Measurements from ENCODE around the gene CNTN4. TPM values are rescaled to one million over a fixed set of nuclear protein-coding genes. Genes with fewer than 3 reads are reported as not detected.
A peak's percentile ranks its signal among the peaks of the same experiment; 100 is the strongest.

Gene CNTN4
- total and polyA plus RNA-seq, 5 experiments from 2014 or later, result not detected

DNA sequence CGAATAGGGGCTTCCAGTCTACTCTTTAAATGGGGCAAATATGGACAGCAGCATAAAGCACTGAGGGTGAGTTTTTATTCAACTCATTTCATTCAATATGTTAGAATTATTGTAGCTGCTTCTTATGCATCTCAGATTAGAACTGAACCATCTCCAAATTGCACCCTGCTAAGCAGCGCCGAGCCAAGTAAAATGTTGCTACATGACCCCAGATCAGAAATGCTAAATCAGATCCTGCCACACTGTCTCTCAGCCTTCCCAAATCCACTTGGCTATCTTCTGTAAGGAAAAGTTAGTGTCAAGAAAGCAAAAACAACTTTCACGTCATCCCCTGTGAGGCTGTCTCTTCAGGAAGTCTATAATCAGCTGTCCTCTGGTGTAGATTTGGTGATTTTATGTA, 293.2 kb downstream of the CNTN4 start:
- H3K27ac Mint-ChIP-seq, result no peak overlapping the region
- H3K27me3 Mint-ChIP-seq, result no peaks in the 10 kb centered on the region
- DNase-seq, result no peak
- no peak for ATAC-seq
- H3K9me3 Mint-ChIP-seq, result peaks cover 0 to 6% (median 0%) of the 10 kb centered on the region in 9 donors
- H3K4me1 Mint-ChIP-seq, result no peaks in the 10 kb centered on the region
- H3K36me3 Mint-ChIP-seq, result no peaks in the 10 kb centered on the region
- no peak overlapping the region for H3K4me3 Mint-ChIP-seq
- POLR2A ChIA-PET, result no interaction called here

DNA sequence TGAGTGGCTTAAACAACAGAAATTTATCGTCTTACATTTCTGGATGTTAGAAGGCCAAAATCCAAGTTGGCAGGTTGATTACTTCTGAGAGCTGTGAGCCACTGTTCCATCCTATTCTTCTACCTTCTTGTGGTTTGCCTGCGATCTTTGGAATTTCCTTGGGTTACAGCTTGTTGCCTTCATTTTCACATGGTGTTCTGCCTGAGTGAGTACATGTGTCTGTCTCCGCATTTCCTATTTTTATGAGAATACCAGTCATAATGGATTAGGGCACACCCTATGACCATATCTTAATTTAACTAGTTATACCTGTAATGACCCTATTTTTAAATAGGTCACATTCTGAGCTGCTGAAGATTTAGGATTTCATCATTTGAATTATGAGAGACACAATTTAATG, 294.3 kb downstream of the CNTN4 start:
- no peak overlapping the region for H3K27ac Mint-ChIP-seq
- DNase-seq, result no peak
- POLR2A ChIA-PET, result no interaction called here
- no peaks in the 10 kb centered on the region for H3K36me3 Mint-ChIP-seq
- no peaks in the 10 kb centered on the region for H3K4me1 Mint-ChIP-seq
- ATAC-seq, result no peak
- H3K27me3 Mint-ChIP-seq, result no peaks in the 10 kb centered on the region
- peaks cover 0 to 6% (median 0%) of the 10 kb centered on the region in 9 donors for H3K9me3 Mint-ChIP-seq
- no peak overlapping the region for H3K4me3 Mint-ChIP-seq

DNA sequence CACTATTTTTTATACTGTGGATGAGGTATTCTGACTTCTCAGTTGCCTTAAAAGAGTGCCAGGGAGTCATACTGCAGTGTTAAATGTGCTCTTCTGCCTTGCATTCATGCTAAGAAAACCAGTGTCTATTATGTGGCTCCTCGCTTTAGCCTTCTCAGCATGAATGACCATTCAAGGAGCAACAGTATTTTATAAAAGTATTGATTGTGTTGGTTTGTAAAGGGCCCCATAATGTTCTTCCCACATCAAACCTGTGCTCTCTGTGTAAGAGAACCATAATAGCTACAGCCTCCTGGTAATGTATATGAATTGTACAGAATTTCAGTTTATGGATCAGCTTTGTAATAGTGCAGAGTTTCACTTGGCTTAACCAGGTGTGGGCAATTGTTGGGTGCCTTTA, 316.4 kb downstream of the CNTN4 start:
- no peak overlapping the region for H3K27ac Mint-ChIP-seq
- POLR2A ChIA-PET, result no interaction called here
- no peak overlapping the region for H3K4me3 Mint-ChIP-seq
- ATAC-seq, result no peak
- H3K36me3 Mint-ChIP-seq, result no peaks in the 10 kb centered on the region
- H3K9me3 Mint-ChIP-seq, result peaks cover 0 to 4% (median 0%) of the 10 kb centered on the region in 9 donors
- H3K4me1 Mint-ChIP-seq, result no peaks in the 10 kb centered on the region
- H3K27me3 Mint-ChIP-seq, result no peaks in the 10 kb centered on the region
- no peak for DNase-seq

- H3K36me3 Mint-ChIP-seq, result peaks cover 0 to 6% (median 0%) of the 10 kb centered on the region in 3 donors
- peaks cover 0 to 1% (median 0%) of the 10 kb centered on the region in 5 donors for H3K27me3 Mint-ChIP-seq
- peaks cover 0 to 16% (median 6%) of the 10 kb centered on the region in 9 donors for H3K9me3 Mint-ChIP-seq
- H3K27ac Mint-ChIP-seq, result peak overlapping the region in 1 of 10 donors; percentile 0
- DNase-seq, result no peak
- no peaks in the 10 kb centered on the region for H3K4me1 Mint-ChIP-seq
- H3K4me3 Mint-ChIP-seq, result no peak overlapping the region
- POLR2A ChIA-PET, result no interaction called here
- ATAC-seq, result no peak
Measured at GRCh38 chr3:2420919-2421318, 322.3 kb downstream of the CNTN4 start.

DNA sequence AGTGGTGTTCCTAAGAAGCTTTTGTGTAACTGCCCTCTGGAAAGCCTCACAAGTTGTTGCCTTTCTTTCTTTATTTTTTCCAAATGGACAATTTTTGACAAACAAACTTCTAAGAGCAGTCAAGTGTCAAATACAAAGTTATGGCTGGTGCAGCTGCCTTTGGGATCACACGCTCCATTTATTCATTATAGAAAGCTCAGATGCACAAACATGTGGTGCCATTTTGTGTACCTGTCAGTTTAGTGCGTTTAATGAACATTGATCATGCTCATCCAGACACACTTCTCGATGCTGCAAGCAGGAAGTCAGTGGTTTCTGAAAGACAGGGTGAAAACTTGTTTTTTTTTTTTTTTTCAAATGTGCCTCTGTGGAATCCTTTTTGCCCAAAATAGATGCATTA, 324.5 kb downstream of the CNTN4 start:
- POLR2A ChIA-PET, result no interaction called here
- DNase-seq (no peak), ATAC-seq (no peak)
- no peak overlapping the region for H3K4me3 Mint-ChIP-seq
- H3K9me3 Mint-ChIP-seq, result peaks cover 0 to 26% (median 8%) of the 10 kb centered on the region in 9 donors
- no peak overlapping the region for H3K27ac Mint-ChIP-seq
- H3K36me3 Mint-ChIP-seq, result peaks cover 0 to 6% (median 0%) of the 10 kb centered on the region in 3 donors
- H3K27me3 Mint-ChIP-seq, result peaks cover 0 to 1% (median 0%) of the 10 kb centered on the region in 5 donors
- H3K4me1 Mint-ChIP-seq, result no peaks in the 10 kb centered on the region

GRCh38 chr3:2441558-2441957, 342.9 kb downstream of the CNTN4 start:
- H3K4me3 Mint-ChIP-seq, result no peak overlapping the region
- DNase-seq (no peak), ATAC-seq (no peak)
- H3K36me3 Mint-ChIP-seq, result no peaks in the 10 kb centered on the region
- H3K4me1 Mint-ChIP-seq, result no peaks in the 10 kb centered on the region
- POLR2A ChIA-PET, result no interaction called here
- H3K9me3 Mint-ChIP-seq, result peaks cover 0 to 2% (median 0%) of the 10 kb centered on the region in 9 donors
- peaks cover 0 to 5% (median 0%) of the 10 kb centered on the region in 5 donors for H3K27me3 Mint-ChIP-seq
- no peak overlapping the region for H3K27ac Mint-ChIP-seq

DNA sequence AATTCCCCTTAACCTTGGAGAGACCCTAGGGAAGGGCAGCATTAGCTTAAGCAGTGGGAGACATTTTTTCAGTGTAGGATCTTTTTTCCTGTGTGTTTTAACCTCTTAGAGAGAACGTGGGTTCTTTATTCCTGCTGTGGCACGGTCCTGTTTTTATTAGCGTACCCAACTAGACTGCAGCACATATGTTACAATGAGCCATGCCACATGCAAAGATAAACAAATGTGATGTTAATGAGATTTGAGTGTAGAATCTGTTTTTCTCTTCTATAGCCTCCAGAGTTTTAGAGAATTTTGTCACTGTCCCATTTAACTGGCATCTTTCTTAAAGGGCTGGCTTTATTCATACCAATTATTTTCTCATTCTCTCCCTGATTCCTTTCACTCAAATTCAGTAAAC, 347.5 kb downstream of the CNTN4 start:
- ATAC-seq (no peak), DNase-seq (no peak)
- H3K4me3 Mint-ChIP-seq, result no peak overlapping the region
- no peak overlapping the region for H3K27ac Mint-ChIP-seq
- peaks cover 0 to 12% (median 3%) of the 10 kb centered on the region in 5 donors for H3K27me3 Mint-ChIP-seq
- POLR2A ChIA-PET, result no interaction called here
- no peaks in the 10 kb centered on the region for H3K36me3 Mint-ChIP-seq
- H3K4me1 Mint-ChIP-seq, result no peaks in the 10 kb centered on the region
- peaks cover 0 to 4% (median 0%) of the 10 kb centered on the region in 9 donors for H3K9me3 Mint-ChIP-seq

GRCh38 chr3:2452249-2452648, 353.6 kb downstream of the CNTN4 start:
- no peak overlapping the region for H3K27ac Mint-ChIP-seq
- no peaks in the 10 kb centered on the region for H3K36me3 Mint-ChIP-seq
- H3K4me1 Mint-ChIP-seq, result no peaks in the 10 kb centered on the region
- peaks cover 0 to 4% (median 0%) of the 10 kb centered on the region in 9 donors for H3K9me3 Mint-ChIP-seq
- POLR2A ChIA-PET, result no interaction called here
- ATAC-seq (no peak), DNase-seq (no peak)
- peaks cover 0 to 6% (median 0%) of the 10 kb centered on the region in 5 donors for H3K27me3 Mint-ChIP-seq
- H3K4me3 Mint-ChIP-seq, result no peak overlapping the region

GRCh38 chr3:2454865-2455264, 356.2 kb downstream of the CNTN4 start:
- no peak for DNase-seq
- Mint-ChIP-seq H3K9me3 (peaks cover 0 to 2% (median 0%) of the 10 kb centered on the region in 9 donors), H3K36me3 (no peaks in the 10 kb centered on the region), H3K4me3 (no peak overlapping the region), H3K27me3 (no peaks in the 10 kb centered on the region), H3K27ac (no peak overlapping the region), H3K4me1 (no peaks in the 10 kb centered on the region)
- POLR2A ChIA-PET, result no interaction called here
- no peak for ATAC-seq

- no peak overlapping the region for H3K4me3 Mint-ChIP-seq
- H3K36me3 Mint-ChIP-seq, result no peaks in the 10 kb centered on the region
- no peak overlapping the region for H3K27ac Mint-ChIP-seq
- H3K27me3 Mint-ChIP-seq, result no peaks in the 10 kb centered on the region
- DNase-seq, result no peak
- no peak for ATAC-seq
- no peaks in the 10 kb centered on the region for H3K4me1 Mint-ChIP-seq
- POLR2A ChIA-PET, result no interaction called here
- peaks cover 0 to 2% (median 0%) of the 10 kb centered on the region in 9 donors for H3K9me3 Mint-ChIP-seq
Measured at GRCh38 chr3:2456788-2457187, 358.1 kb downstream of the CNTN4 start.

GRCh38 chr3:2458816-2459215, 360.1 kb downstream of the CNTN4 start:
- POLR2A ChIA-PET, result no interaction called here
- no peak overlapping the region for H3K4me3 Mint-ChIP-seq
- peaks cover 0 to 2% (median 0%) of the 10 kb centered on the region in 9 donors for H3K9me3 Mint-ChIP-seq
- DNase-seq, result no peak
- ATAC-seq, result no peak
- no peaks in the 10 kb centered on the region for H3K4me1 Mint-ChIP-seq
- H3K36me3 Mint-ChIP-seq, result no peaks in the 10 kb centered on the region
- H3K27me3 Mint-ChIP-seq, result no peaks in the 10 kb centered on the region
- no peak overlapping the region for H3K27ac Mint-ChIP-seq

DNA sequence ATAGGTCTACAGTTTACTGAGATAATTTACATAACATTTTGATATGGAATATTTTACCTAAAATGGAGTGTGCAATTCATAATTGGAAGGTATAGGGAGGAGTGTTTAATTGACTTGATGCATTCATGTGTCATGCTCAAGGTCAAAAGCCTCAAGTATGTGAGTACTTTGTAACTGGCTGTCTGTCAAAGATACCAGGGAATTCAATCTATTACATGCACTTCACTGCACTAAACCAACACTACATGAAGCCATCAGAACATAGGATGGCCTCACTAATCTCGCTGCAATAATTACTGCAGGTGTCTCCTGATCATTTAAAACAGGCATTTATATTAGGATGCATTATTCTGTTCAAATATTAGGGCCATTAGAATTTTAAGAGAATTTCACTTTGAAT, 367.2 kb downstream of the CNTN4 start:
- POLR2A ChIA-PET, result no interaction called here

DNA sequence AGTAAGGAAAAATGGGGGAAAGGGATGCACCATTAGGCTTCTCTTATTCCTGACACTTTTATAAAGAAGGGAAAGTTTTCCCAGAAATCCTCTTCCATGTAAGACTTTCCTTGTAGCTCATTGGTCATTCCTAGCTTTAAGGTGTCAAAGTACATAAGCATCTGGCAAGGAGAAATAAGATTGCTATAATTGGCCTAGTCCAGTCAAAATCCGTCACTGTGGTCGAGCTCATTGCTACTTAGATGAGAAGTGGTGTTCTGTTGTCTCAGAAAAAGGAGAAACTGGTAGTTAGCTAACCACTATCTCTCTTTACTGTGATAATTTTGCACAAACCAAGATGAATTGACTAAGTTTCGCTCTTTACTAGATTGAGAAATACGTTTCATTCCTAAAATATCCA, 370.1 kb downstream of the CNTN4 start:
- H3K4me3 Mint-ChIP-seq, result no peak overlapping the region
- H3K27ac Mint-ChIP-seq, result no peak overlapping the region
- no peaks in the 10 kb centered on the region for H3K36me3 Mint-ChIP-seq
- ATAC-seq (no peak), DNase-seq (no peak)
- H3K9me3 Mint-ChIP-seq, result peaks cover 0 to 4% (median 0%) of the 10 kb centered on the region in 9 donors
- POLR2A ChIA-PET, result no interaction called here
- no peaks in the 10 kb centered on the region for H3K4me1 Mint-ChIP-seq
- peaks cover 0 to 5% (median 0%) of the 10 kb centered on the region in 5 donors for H3K27me3 Mint-ChIP-seq

More for the DNA sequence above, 367.2 kb downstream of the CNTN4 start:
- Mint-ChIP-seq H3K4me1 (no peaks in the 10 kb centered on the region), H3K27ac (no peak overlapping the region), H3K27me3 (peaks cover 0 to 5% (median 0%) of the 10 kb centered on the region in 5 donors), H3K36me3 (no peaks in the 10 kb centered on the region), H3K9me3 (no peaks in the 10 kb centered on the region), H3K4me3 (no peak overlapping the region)
- ATAC-seq (no peak), DNase-seq (no peak)

- no peak overlapping the region for H3K27ac Mint-ChIP-seq
- H3K4me1 Mint-ChIP-seq, result no peaks in the 10 kb centered on the region
- H3K4me3 Mint-ChIP-seq, result no peak overlapping the region
- POLR2A ChIA-PET, result no interaction called here
- no peaks in the 10 kb centered on the region for H3K36me3 Mint-ChIP-seq
- H3K27me3 Mint-ChIP-seq, result peaks cover 0 to 3% (median 0%) of the 10 kb centered on the region in 5 donors
- DNase-seq, result no peak
- no peak for ATAC-seq
- H3K9me3 Mint-ChIP-seq, result peaks cover 0 to 11% (median 1%) of the 10 kb centered on the region in 9 donors
Measured at GRCh38 chr3:2476996-2477395, 378.3 kb downstream of the CNTN4 start.

Measured in naive thymus-derived CD8-positive, alpha-beta T cell (primary cell).